Measurements from ENCODE around the gene ZBP1.

DNA sequence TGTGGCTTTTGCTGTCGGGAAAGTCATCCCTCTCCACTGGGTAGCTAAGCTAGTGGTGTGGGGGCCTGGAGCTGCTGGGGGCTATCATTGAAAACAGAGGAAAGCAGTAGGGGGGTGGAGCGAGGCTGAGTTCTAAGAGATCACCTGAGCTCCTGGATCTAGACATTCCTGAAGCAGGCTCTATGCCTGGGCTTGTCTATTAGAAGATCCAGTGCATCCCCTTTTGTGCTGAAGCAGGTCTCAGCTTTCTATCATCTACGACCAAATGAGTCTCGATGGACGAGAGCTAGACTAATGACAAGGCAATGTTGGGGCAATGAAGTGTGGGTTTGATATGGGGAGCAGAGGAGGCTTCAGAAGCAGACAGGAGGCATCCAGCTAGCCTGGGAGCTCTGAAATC, 18.5 kb downstream of the ZBP1 start:
- TF ChIP-seq POLR2A (IDR thresholded peaks at IDR 0.05): no peak
- no peak for TF ChIP-seq CTCF (IDR thresholded peaks at IDR 0.05)

All from breast epithelium (tissue), 3 donors.